ENCODE data around the gene BARHL1. TPM values are rescaled to one million over a fixed set of nuclear protein-coding genes. Genes with fewer than 3 reads are reported as not detected.
A peak's percentile ranks its signal among the peaks of the same experiment; 100 is the strongest.

Gene BARHL1
- total and polyA plus RNA-seq, 2 of the 4 experiments (the other 2 are of a cell fraction): not detected

DNA sequence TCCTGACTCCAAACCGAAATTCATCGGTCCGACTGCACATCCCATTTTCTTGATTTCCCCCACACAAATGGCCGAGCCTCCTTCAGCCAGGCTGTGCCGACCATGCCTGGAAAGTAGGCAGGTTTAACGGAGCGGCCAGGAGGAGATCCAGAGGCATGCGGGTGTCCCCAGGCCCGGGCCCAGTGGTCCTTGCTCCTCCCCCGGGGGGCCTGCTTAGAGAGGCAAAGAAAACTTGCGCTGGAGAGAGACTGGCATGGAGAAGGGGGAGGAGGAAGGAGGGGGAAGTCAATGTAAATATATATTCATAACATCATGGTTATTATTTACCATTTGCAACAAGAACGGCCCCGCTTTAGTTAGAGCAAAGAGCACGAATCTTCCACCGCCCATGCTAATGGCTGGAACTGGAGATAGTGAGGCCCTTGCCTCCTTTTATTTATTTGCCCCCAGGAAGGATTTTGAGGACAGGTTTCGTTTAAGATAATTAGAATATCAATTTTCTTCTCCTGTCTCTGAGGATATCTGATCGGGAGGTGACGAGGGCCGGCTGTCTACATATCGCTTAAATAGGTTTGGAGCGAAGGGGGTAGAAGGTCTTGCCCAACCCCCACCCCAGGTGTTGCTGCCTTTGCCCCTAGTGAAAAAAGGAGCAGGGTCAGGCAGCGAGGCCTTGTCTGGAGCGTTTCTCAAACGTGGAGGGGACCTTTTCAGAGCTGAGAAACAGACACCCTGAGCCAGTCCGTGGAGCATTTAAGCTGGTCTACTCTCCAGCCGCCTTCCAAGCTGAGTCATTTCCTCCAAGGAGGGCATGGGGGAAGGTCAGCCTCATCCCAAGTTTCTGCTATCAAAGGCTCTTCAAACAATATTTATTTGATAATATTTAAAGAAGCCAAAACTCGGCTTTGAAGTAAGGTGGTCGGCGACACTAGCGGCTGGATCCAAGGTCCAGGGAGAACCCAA, 2.5 kb downstream of the BARHL1 start:
- Histone ChIP-seq H3K36me3 (ENCODE audit: control insufficient read depth, insufficient read depth, low read length) (no peaks in the 10 kb centered on the region), H4K20me1 (ENCODE audit: insufficient read depth, low read length) (peaks cover 58% of the 10 kb centered on the region), H3K4me1 (ENCODE audit: control insufficient read depth, insufficient read depth, low read length) (no peaks in the 10 kb centered on the region; the same call in 1 of the 2 replicates), H2AFZ (replicated peaks; ENCODE audit: low read length, poor library complexity) (no peak overlapping the region), H3K27me3 (ENCODE audit: control insufficient read depth, insufficient read depth, low read length) (peaks cover 97% of the 10 kb centered on the region), H4K8ac (ENCODE audit: low read depth in 2 of 2, low read length in 2 of 2) (no peak overlapping the region), H4K5ac (ENCODE audit: low read depth, low read length) (no peak overlapping the region), H4K91ac (ENCODE audit: insufficient read depth, low read depth, low read length) (no peak overlapping the region), H2BK15ac (ENCODE audit: low read depth, low read length) (no peak overlapping the region), H3K4me3 (ENCODE audit: insufficient read depth, low read depth, low read length) (no peak overlapping the region), H3K9ac (ENCODE audit: low read depth, low read length) (no peak overlapping the region), H3K23ac (ENCODE audit: low read depth, low read length) (no peak overlapping the region), H3K4ac (ENCODE audit: low read depth, low read length) (no peak overlapping the region), H3K56ac (ENCODE audit: extremely low read depth, insufficient read depth, low read length) (no peak overlapping the region), H3K27ac (ENCODE audit: insufficient read depth, low read length) (no peak overlapping the region), H3K4me2 (ENCODE audit: low read depth, low read length) (no peak overlapping the region), H2BK20ac (ENCODE audit: low read depth, low read length) (no peak overlapping the region), H3K9me1 (ENCODE audit: insufficient read depth, low read length) (no peaks in the 10 kb centered on the region; the same call in 1 of the 2 replicates), H3K79me1 (ENCODE audit: low read depth in 1 of 2, low read length in 2 of 2) (no peaks in the 10 kb centered on the region), H3K18ac (ENCODE audit: low read depth, low read length) (no peak overlapping the region), H2BK120ac (ENCODE audit: low read depth, low read length) (no peak overlapping the region), H2BK5ac (ENCODE audit: low read depth, low read length, poor library complexity, severe bottlenecking) (no peak overlapping the region), H2AK5ac (ENCODE audit: low read depth, low read length) (no peak overlapping the region), H3K9me3 (ENCODE audit: control insufficient read depth, insufficient read depth, low read length) (peaks cover 2% of the 10 kb centered on the region), H2AK9ac (replicated peaks; ENCODE audit: low read depth, low read length, poor library complexity) (no peak overlapping the region), H3K14ac (replicated peaks; ENCODE audit: low read depth, low read length) (no peak overlapping the region)
- POLR2A ChIA-PET (ENCODE audit: unreplicated experiment): no interaction called here
- DNase-seq: peak; percentile 33
- ATAC-seq (ENCODE audit: low read depth): no peak
- TF ChIP-seq RFX5 (IDR thresholded peaks at IDR 0.05; ENCODE audit: low read depth, low read length): no peak
- TF ChIP-seq, protein P1, sequence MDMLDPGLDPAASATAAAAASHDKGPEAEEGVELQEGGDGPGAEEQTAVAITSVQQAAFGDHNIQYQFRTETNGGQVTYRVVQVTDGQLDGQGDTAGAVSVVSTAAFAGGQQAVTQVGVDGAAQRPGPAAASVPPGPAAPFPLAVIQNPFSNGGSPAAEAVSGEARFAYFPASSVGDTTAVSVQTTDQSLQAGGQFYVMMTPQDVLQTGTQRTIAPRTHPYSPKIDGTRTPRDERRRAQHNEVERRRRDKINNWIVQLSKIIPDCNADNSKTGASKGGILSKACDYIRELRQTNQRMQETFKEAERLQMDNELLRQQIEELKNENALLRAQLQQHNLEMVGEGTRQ (IDR thresholded peaks at IDR 0.05; ENCODE audit: low read depth, low read length): no peak
- no peak for TF ChIP-seq RCOR1 (IDR thresholded peaks at IDR 0.05; ENCODE audit: insufficient replicate concordance, low read length)
- no peak for TF ChIP-seq BHLHE40 (IDR thresholded peaks at IDR 0.05; ENCODE audit: low read depth, low read length)
- no peak for TF ChIP-seq MXI1 (IDR thresholded peaks at IDR 0.05; ENCODE audit: borderline replicate concordance, low read depth, low read length)
- TF ChIP-seq, protein P2, sequence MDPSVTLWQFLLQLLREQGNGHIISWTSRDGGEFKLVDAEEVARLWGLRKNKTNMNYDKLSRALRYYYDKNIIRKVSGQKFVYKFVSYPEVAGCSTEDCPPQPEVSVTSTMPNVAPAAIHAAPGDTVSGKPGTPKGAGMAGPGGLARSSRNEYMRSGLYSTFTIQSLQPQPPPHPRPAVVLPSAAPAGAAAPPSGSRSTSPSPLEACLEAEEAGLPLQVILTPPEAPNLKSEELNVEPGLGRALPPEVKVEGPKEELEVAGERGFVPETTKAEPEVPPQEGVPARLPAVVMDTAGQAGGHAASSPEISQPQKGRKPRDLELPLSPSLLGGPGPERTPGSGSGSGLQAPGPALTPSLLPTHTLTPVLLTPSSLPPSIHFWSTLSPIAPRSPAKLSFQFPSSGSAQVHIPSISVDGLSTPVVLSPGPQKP (IDR thresholded peaks at IDR 0.05; ENCODE audit: borderline replicate concordance, low read depth, low read length): no peak
- no peak for TF ChIP-seq FOS (IDR thresholded peaks at IDR 0.05; ENCODE audit: low read depth, low read length)
- WGBS, 2 experiments (ENCODE audit: extremely low coverage in 2 of 2, insufficient read length in 1 of 2): no CpG with 5 or more reads among the region's 30 CpGs
- in situ Hi-C loops (cut with MboI; ENCODE audit: low sequenced_read_pairs): no loop called here
- CTCF ChIA-PET: no interaction called here
- intact Hi-C loops (cut with micrococcal nuclease): no loop called here
- BruUV-seq (replicated peaks): no TSS peak
- dilution Hi-C loops (cut with HindIII; ENCODE audit: low sequenced_read_pairs, unreplicated experiment): no loop called here

All from IMR-90 (cell line).